HepG2 (cell line): ENCODE data around the gene TENM3. TPM values are rescaled to one million over a fixed set of nuclear protein-coding genes. Genes with fewer than 3 reads are reported as not detected.

Experiments
- ATAC-seq: fragments of 200-7000 bp; cut with Tn5 transposase; 3 replicates; pipeline ENCODE4 v1.9.1; 2020; ENCODE audit warnings: mild to moderate bottlenecking, moderate library complexity
- BruUV-seq: library from RNA; stranded (reverse); fragments of 400-500 nt; replicated peaks from 2 replicates; lab custom pipeline; 2021; lab: Mats Ljungman, UMichigan
- CTCF ChIA-PET: fragments of 300-600 bp; formaldehyde crosslinking; extraction: SDS; loops from one replicate; lab custom pipeline; 2021; ENCODE audit warnings: low total read pairs, inconsistent platforms, low intra/inter-chr PET ratio; lab: Yijun Ruan, JAX
- POLR2A ChIA-PET: fragments of 350-600 bp; sonication (Branson Sonifier 250); formaldehyde crosslinking; loops from one replicate; lab custom pipeline; 2020; ENCODE audit warnings: antibody characterized with exemption, inconsistent platforms; lab: Yijun Ruan, JAX
- DNase-seq: peaks from one replicate; pipeline ENCODE4 v3.0.0-alpha.2; 2015; ENCODE audit warnings: low spot score
- FAIRE-seq: peaks from 3 replicates; lab custom pipeline; 2011; peaks lifted over from hg19 to GRCh38; lab: Jason Lieb, UNC
- H2AFZ ChIP-seq: one replicate; pipeline ENCODE4 v1.6.1; 2011; ENCODE audit warnings: low read length, inconsistent platforms
- H3K27ac ChIP-seq: fragments of 300-600 bp; 3 replicates; pipeline ENCODE4 v1.8.0; 2011; ENCODE audit warnings: mixed run types, mild to moderate bottlenecking, mixed read lengths, low read length, inconsistent platforms; ENCODE audit not compliant: insufficient read depth; ENCODE audit errors: extremely low read length
- H3K27me3 ChIP-seq, 2 experiments: fragments of 200-600 bp in 1 of 2; 2 replicates in 1 of 2; 3 replicates in 1 of 2; pipeline versions ENCODE4 v1.6.0 to v1.8.0; 2011; ENCODE audit warnings: low read length in 2 of 2, mild to moderate bottlenecking in 2 of 2, moderate library complexity in 2 of 2, inconsistent platforms in 1 of 2; ENCODE audit not compliant: insufficient read depth in 2 of 2, control insufficient read depth in 1 of 2
- H3K36me3 ChIP-seq, 2 experiments: fragments of 200-600 bp in 1 of 2; replicated peaks in 1 of 2; 2 replicates in 1 of 2; 3 replicates in 1 of 2; pipeline versions ENCODE4 v1.5.1 to v1.8.0; 2011; ENCODE audit warnings: low read length in 2 of 2, inconsistent platforms in 1 of 2; ENCODE audit not compliant: insufficient read depth in 2 of 2, control insufficient read depth in 1 of 2
- H3K4me1 ChIP-seq: 2 replicates; pipeline ENCODE4 v1.5.1; 2012; ENCODE audit warnings: low read length, inconsistent platforms; ENCODE audit not compliant: insufficient read depth
- H3K4me2 ChIP-seq: 2 replicates; pipeline ENCODE4 v1.6.0; 2011; ENCODE audit warnings: low read depth, low read length, inconsistent platforms
- H3K4me3 ChIP-seq, 3 experiments: fragments of 200-600 bp in 1 of 3; sonication (generic), shearing (Covaris generic) in 1 of 3; replicated peaks in 1 of 3; 2 replicates each; pipeline ENCODE4 v1.5.1; 2011 to 2016; ENCODE audit warnings: low read length in 3 of 3, inconsistent platforms in 2 of 3, low read depth in 2 of 3, mild to moderate bottlenecking in 2 of 3, control low read depth in 1 of 3, mixed read lengths in 1 of 3; ENCODE audit not compliant: insufficient read depth in 1 of 3
- H3K79me2 ChIP-seq: one replicate; pipeline ENCODE4 v1.6.1; 2011; ENCODE audit warnings: low read length, inconsistent platforms; ENCODE audit not compliant: insufficient read depth
- H3K9ac ChIP-seq: 2 replicates; pipeline ENCODE4 v1.6.0; 2011; ENCODE audit warnings: mild to moderate bottlenecking, low read depth, low read length, inconsistent platforms; ENCODE audit not compliant: insufficient read depth
- H3K9me3 ChIP-seq: 2 replicates; pipeline ENCODE4 v1.5.1; 2012; ENCODE audit warnings: mild to moderate bottlenecking, low read length
- H4K20me1 ChIP-seq: 2 replicates; pipeline ENCODE4 v1.6.0; 2011; ENCODE audit warnings: inconsistent platforms, mild to moderate bottlenecking, low read length, moderate library complexity; ENCODE audit not compliant: insufficient read depth
- POLR2G ChIP-seq: fragments of 200-400 bp; formaldehyde crosslinking; IDR thresholded peaks from 2 replicates; pipeline ENCODE4 v1.6.1; 2018; ENCODE audit warnings: mild to moderate bottlenecking, low read depth, low read length, moderate library complexity
- SP2 ChIP-seq: sonication (generic); formaldehyde crosslinking; IDR thresholded peaks from 2 replicates; pipeline ENCODE4 v1.5.1; 2020; ENCODE audit warnings: mild to moderate bottlenecking, missing genetic modification reagents
- SPEN ChIP-seq: sonication (generic); formaldehyde crosslinking; IDR thresholded peaks from 2 replicates; pipeline ENCODE4 v1.5.1; 2020; ENCODE audit warnings: low read depth, mild to moderate bottlenecking, missing genetic modification reagents
- ZBTB3 ChIP-seq: sonication (generic); formaldehyde crosslinking; IDR thresholded peaks from 2 replicates; pipeline ENCODE4 v1.4.0; 2020; ENCODE audit warnings: low read depth, mild to moderate bottlenecking, moderate library complexity, missing genetic modification reagents, borderline replicate concordance
- ZSCAN9 ChIP-seq: IDR thresholded peaks from 2 replicates; pipeline ENCODE4 v1.6.1; 2016; ENCODE audit warnings: borderline replicate concordance
- WGBS: methylation state at CpG from one replicate; pipeline ENCODE4 v1.1.6; 2017; ENCODE audit warnings: low lambda C conversion rate; 5-methylcytosine and 5-hydroxymethylcytosine counted together
- in situ Hi-C: cut with HindIII; loops from 2 replicates; pipeline ENCODE4 v1.10.0; 2017; ENCODE audit warnings: low pct_unique_long_range_greater_than_20kb; ENCODE audit not compliant: extremely low pct_ligation_motif_present
- intact Hi-C: fragments of 100-400 bp; cut with micrococcal nuclease; formaldehyde crosslinking; loops from one replicate; pipeline ENCODE4 v1.10.0; 2022; ENCODE audit not compliant: unreplicated experiment
- polyA plus RNA-seq, 8 experiments: library from polyadenylated mRNA; depleted of rRNA in 3 of 8; stranded (reverse) in 7 of 8; unstranded in 1 of 8; fragments of >200 nt; fragmentation: Illumina TruSeq in 4 of 8; extraction: Trizol in 4 of 8; gene quantifications; 2 replicates each; pipeline versions ENCODE4 v1.2.1 to v1.2.3, GENCODE V29; 2011 to 2016; ENCODE audit warnings: low read depth in 4 of 8, missing spikeins in 1 of 8, mixed read lengths in 1 of 8; ENCODE audit not compliant: insufficient read depth in 1 of 8
- total RNA-seq, 5 experiments: library from RNA; depleted of rRNA; stranded (reverse); fragments of >200 nt; fragmentation: Illumina TruSeq; extraction: Trizol; gene quantifications; 2 replicates each; pipeline ENCODE4 v1.2.3, GENCODE V29; 2016; ENCODE audit warnings: low read depth in 1 of 5
- TF ChIP-seq, protein P1 (sequence below): sonication (generic); formaldehyde crosslinking; IDR thresholded peaks from 2 replicates; pipeline ENCODE4 v1.4.0; 2020; ENCODE audit warnings: missing genetic modification reagents
- TF ChIP-seq, protein P2 (sequence below): sonication (generic); formaldehyde crosslinking; IDR thresholded peaks from 2 replicates; pipeline ENCODE4 v1.4.0; 2020; ENCODE audit warnings: missing genetic modification reagents

Gene TENM3
- total and polyA plus RNA-seq, 2 of the 13 experiments (the other 11 are each of a cell fraction or from before 2014, with no cell fraction given) = 0.04 TPM; not detected in 1

GRCh38 chr4:182495645-182496385, 252.6 kb downstream of the TENM3 start:
- Histone ChIP-seq H3K27me3 (no peaks in the 10 kb centered on the region), H4K20me1 (no peaks in the 10 kb centered on the region), H3K9me3 (no peaks in the 10 kb centered on the region), H3K9ac (no peak overlapping the region), H3K79me2 (no peaks in the 10 kb centered on the region), H3K27ac (no peak overlapping the region), H3K4me2 (no peak overlapping the region), H3K4me3 (no peak overlapping the region), H2AFZ (no peak overlapping the region), H3K4me1 (no peaks in the 10 kb centered on the region), H3K36me3 (no peaks in the 10 kb centered on the region)
- 6% methylated on average over 6 of the region's 6 CpGs for WGBS
- intact Hi-C loops (no loop called here), in situ Hi-C loops (no loop called here)
- no peak for TF ChIP-seq ZSCAN9
- TF ChIP-seq SP2 = no peak
- TF ChIP-seq, protein P1, sequence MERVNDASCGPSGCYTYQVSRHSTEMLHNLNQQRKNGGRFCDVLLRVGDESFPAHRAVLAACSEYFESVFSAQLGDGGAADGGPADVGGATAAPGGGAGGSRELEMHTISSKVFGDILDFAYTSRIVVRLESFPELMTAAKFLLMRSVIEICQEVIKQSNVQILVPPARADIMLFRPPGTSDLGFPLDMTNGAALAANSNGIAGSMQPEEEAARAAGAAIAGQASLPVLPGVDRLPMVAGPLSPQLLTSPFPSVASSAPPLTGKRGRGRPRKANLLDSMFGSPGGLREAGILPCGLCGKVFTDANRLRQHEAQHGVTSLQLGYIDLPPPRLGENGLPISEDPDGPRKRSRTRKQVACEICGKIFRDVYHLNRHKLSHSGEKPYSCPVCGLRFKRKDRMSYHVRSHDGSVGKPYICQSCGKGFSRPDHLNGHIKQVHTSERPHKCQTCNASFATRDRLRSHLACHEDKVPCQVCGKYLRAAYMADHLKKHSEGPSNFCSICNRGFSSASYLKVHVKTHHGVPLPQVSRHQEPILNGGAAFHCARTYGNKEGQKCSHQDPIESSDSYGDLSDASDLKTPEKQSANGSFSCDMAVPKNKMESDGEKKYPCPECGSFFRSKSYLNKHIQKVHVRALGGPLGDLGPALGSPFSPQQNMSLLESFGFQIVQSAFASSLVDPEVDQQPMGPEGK = no peak
- TF ChIP-seq, protein P2, sequence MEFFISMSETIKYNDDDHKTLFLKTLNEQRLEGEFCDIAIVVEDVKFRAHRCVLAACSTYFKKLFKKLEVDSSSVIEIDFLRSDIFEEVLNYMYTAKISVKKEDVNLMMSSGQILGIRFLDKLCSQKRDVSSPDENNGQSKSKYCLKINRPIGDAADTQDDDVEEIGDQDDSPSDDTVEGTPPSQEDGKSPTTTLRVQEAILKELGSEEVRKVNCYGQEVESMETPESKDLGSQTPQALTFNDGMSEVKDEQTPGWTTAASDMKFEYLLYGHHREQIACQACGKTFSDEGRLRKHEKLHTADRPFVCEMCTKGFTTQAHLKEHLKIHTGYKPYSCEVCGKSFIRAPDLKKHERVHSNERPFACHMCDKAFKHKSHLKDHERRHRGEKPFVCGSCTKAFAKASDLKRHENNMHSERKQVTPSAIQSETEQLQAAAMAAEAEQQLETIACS = no peak
- no peak for TF ChIP-seq SPEN (CRISPR knock-in tag)
- no peak for TF ChIP-seq POLR2G
- TF ChIP-seq ZBTB3 (CRISPR knock-in tag) = no peak
- FAIRE-seq (no peak), DNase-seq (no peak), ATAC-seq (no peak)
- CTCF ChIA-PET = no interaction called here
- no TSS peak for BruUV-seq
- POLR2A ChIA-PET = no interaction called here
